Fibroblast of lung (primary cell): ENCODE measurements around the gene ROR2. TPM values are rescaled to one million over a fixed set of nuclear protein-coding genes. Genes with fewer than 3 reads are reported as not detected.

ENCODE experiments used
- DNase-seq, 2 donors: peaks; one replicate each; pipeline versions ENCODE4 v3.0.0 to v3.0.0-alpha.2; 2010; ENCODE audit warnings: low read depth in 2 of 2
- H2AFZ ChIP-seq: 2 replicates; pipeline ENCODE4 v1.5.1; 2012; ENCODE audit warnings: low read length, control low read depth, inconsistent platforms
- H3K27ac ChIP-seq: 2 replicates; pipeline ENCODE4 v1.5.1; 2011; ENCODE audit warnings: low read length, control low read depth; ENCODE audit not compliant: insufficient read depth
- H3K27me3 ChIP-seq: 2 replicates; pipeline ENCODE4 v1.5.1; 2011; ENCODE audit warnings: mild to moderate bottlenecking, low read length; ENCODE audit not compliant: control insufficient read depth, insufficient read depth
- H3K36me3 ChIP-seq: 2 replicates; pipeline ENCODE4 v1.5.1; 2011; ENCODE audit warnings: low read length; ENCODE audit not compliant: control insufficient read depth, insufficient read depth
- H3K4me1 ChIP-seq: 2 replicates; pipeline ENCODE4 v1.5.1; 2011; ENCODE audit warnings: low read length; ENCODE audit not compliant: control insufficient read depth, insufficient read depth; ENCODE audit errors: extremely low read depth
- H3K4me2 ChIP-seq: 2 replicates; pipeline ENCODE4 v1.5.1; 2011; ENCODE audit warnings: low read length, control low read depth; ENCODE audit not compliant: insufficient read depth; ENCODE audit errors: extremely low read depth
- H3K4me3 ChIP-seq, 4 experiments: fragments of 200-600 bp in 1 of 4; sonication (generic) in 1 of 4; replicated peaks in 1 of 4; 2 replicates each; pipeline ENCODE4 v1.5.1; 2011 to 2016; ENCODE audit warnings: low read length in 4 of 4, low read depth in 3 of 4, mild to moderate bottlenecking in 3 of 4, control low read depth in 2 of 4, inconsistent platforms in 1 of 4, mixed read lengths in 1 of 4; ENCODE audit not compliant: insufficient read depth in 1 of 4; ENCODE audit errors: control extremely low read depth in 1 of 4
- H3K79me2 ChIP-seq: 2 replicates; pipeline ENCODE4 v1.5.1; 2012; ENCODE audit warnings: mild to moderate bottlenecking, low read length, inconsistent platforms; ENCODE audit not compliant: control insufficient read depth, insufficient read depth
- H3K9ac ChIP-seq: 2 replicates; pipeline ENCODE4 v1.5.1; 2011; ENCODE audit warnings: mild to moderate bottlenecking, low read length, control low read depth; ENCODE audit not compliant: insufficient read depth
- H3K9me3 ChIP-seq: 2 replicates; pipeline ENCODE4 v1.5.1; 2012; ENCODE audit warnings: low read depth, low read length; ENCODE audit not compliant: control insufficient read depth, insufficient read depth
- H4K20me1 ChIP-seq: 2 replicates; pipeline ENCODE4 v1.5.1; 2011; ENCODE audit warnings: low read length; ENCODE audit not compliant: control insufficient read depth, insufficient read depth; ENCODE audit errors: extremely low read depth
- EZH2 ChIP-seq: IDR thresholded peaks from 2 replicates; pipeline ENCODE4 v1.5.1; 2012; ENCODE audit warnings: low read length, control low read depth, mild to moderate bottlenecking; ENCODE audit errors: missing control alignments
- polyA plus RNA-seq, 2 donors: library from polyadenylated mRNA; depleted of rRNA in 1 of 2; stranded (reverse) in 1 of 2; unstranded in 1 of 2; fragments of >200 nt; gene quantifications; 2 replicates each; pipeline ENCODE4 v1.2.1, GENCODE V29; 2011 to 2012; ENCODE audit warnings: missing spikeins in 1 of 2
- total RNA-seq: library from RNA; depleted of rRNA; stranded (reverse); fragments of >200 nt; gene quantifications from 2 replicates; pipeline ENCODE4 v1.2.1, GENCODE V29; 2014
- TF ChIP-seq, protein P1 (sequence below), 2 donors: IDR thresholded peaks in 1 of 2; conservative IDR thresholded peaks in 1 of 2; 1 replicate in 1 of 2; 2 replicates in 1 of 2; pipeline ENCODE4 v1.5.1; 2011 to 2012; ENCODE audit warnings: low read length in 2 of 2, control low read depth in 1 of 2, inconsistent platforms in 1 of 2, low read depth in 1 of 2, mild to moderate bottlenecking in 1 of 2

Gene ROR2
- total and polyA plus RNA-seq, 2 donors (not counting 1 experiment from before 2014, with no cell fraction given): 2.3 to 27.9 TPM

- no peak for DNase-seq
- no peak for TF ChIP-seq EZH2
- TF ChIP-seq, protein P1, sequence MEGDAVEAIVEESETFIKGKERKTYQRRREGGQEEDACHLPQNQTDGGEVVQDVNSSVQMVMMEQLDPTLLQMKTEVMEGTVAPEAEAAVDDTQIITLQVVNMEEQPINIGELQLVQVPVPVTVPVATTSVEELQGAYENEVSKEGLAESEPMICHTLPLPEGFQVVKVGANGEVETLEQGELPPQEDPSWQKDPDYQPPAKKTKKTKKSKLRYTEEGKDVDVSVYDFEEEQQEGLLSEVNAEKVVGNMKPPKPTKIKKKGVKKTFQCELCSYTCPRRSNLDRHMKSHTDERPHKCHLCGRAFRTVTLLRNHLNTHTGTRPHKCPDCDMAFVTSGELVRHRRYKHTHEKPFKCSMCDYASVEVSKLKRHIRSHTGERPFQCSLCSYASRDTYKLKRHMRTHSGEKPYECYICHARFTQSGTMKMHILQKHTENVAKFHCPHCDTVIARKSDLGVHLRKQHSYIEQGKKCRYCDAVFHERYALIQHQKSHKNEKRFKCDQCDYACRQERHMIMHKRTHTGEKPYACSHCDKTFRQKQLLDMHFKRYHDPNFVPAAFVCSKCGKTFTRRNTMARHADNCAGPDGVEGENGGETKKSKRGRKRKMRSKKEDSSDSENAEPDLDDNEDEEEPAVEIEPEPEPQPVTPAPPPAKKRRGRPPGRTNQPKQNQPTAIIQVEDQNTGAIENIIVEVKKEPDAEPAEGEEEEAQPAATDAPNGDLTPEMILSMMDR (conservative IDR thresholded peaks at IDR 0.05 in 1 of 2, IDR thresholded peaks at IDR 0.05 in 1 of 2; ENCODE audit: low read depth in 1 of 2, low read length in 2 of 2): no peak
- no peak overlapping the region for H2AFZ ChIP-seq
- H3K27ac ChIP-seq: no peak overlapping the region
- no peaks in the 10 kb centered on the region for H3K79me2 ChIP-seq
- H3K36me3 ChIP-seq: no peaks in the 10 kb centered on the region
- no peak overlapping the region for H3K9ac ChIP-seq
- no peaks in the 10 kb centered on the region for H3K27me3 ChIP-seq
- no peaks in the 10 kb centered on the region for H3K9me3 ChIP-seq
- H3K4me1 ChIP-seq: peaks cover 17% of the 10 kb centered on the region
- H3K4me3 ChIP-seq: no peak overlapping the region
- H3K4me2 ChIP-seq: no peak overlapping the region
- H4K20me1 ChIP-seq: no peaks in the 10 kb centered on the region
These were observed 128.8 kb downstream of the ROR2 start for GRCh38 chr9:91820949-91821880.

GRCh38 chr9:91820126-91820750 is 129.8 kb downstream of the ROR2 start:
- Histone ChIP-seq H3K36me3 (no peaks in the 10 kb centered on the region), H3K27ac (no peak overlapping the region), H3K79me2 (no peaks in the 10 kb centered on the region), H3K4me2 (no peak overlapping the region), H3K9me3 (no peaks in the 10 kb centered on the region), H3K4me3 (no peak overlapping the region), H3K9ac (no peak overlapping the region), H2AFZ (no peak overlapping the region), H4K20me1 (no peaks in the 10 kb centered on the region), H3K4me1 (peaks cover 17% of the 10 kb centered on the region), H3K27me3 (no peaks in the 10 kb centered on the region)
- no peak for DNase-seq
- TF ChIP-seq, protein P1 (conservative IDR thresholded peaks at IDR 0.05 in 1 of 2, IDR thresholded peaks at IDR 0.05 in 1 of 2; ENCODE audit: low read depth in 1 of 2, low read length in 2 of 2): no peak
- TF ChIP-seq EZH2: no peak

DNA sequence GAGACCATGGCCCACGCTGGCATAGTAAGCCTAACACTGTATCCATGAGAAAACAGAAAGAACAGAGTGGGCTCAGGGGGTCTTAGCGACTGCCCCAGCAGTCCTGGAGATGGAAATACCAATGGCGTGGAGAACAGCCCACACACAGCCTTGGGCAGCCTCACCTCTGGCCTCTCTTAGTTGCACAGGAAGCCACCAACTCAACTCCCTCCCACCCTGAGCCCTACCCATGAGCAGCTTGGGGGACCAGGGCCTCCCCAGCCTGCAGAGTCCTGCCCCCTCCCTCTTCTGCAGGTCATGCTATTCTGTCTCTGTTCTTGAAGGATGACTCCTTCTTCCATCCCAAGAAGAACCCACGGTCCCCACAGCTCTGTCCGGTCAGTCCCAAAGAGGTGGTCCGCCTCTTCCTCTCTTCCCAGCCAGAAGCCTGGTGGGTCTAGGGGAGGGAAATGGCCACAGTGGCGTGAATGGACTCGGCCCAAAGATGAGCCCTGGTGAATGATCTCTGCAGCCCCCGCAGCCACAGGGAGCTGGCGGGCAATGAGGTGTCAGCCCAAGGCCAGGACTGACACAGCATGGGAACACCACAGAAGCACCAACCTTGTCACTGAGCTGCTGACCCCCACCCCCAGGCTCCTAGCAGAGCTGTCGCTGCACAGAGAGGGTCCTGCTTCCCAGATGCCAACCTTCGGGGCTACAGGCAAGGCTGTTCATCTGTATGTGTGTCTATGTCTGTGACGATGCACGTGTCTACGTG is 131.2 kb downstream of the ROR2 start:
- Histone ChIP-seq H3K4me3 (no peak overlapping the region), H3K27ac (no peak overlapping the region), H3K79me2 (no peaks in the 10 kb centered on the region), H3K27me3 (no peaks in the 10 kb centered on the region), H4K20me1 (no peaks in the 10 kb centered on the region), H3K4me2 (no peak overlapping the region), H3K9ac (no peak overlapping the region), H3K4me1 (peaks cover 9% of the 10 kb centered on the region), H3K36me3 (no peaks in the 10 kb centered on the region), H2AFZ (no peak overlapping the region), H3K9me3 (no peaks in the 10 kb centered on the region)
- TF ChIP-seq, protein P1 (conservative IDR thresholded peaks at IDR 0.05 in 1 of 2, IDR thresholded peaks at IDR 0.05 in 1 of 2; ENCODE audit: low read depth in 1 of 2, low read length in 2 of 2): no peak
- TF ChIP-seq EZH2: no peak
- DNase-seq: no peak
